ENCODE results near the gene WDR90. TPM values are rescaled to one million over a fixed set of nuclear protein-coding genes. Genes with fewer than 3 reads are reported as not detected.

The WDR90 gene
- polyA plus RNA-seq, 1 donor from 2014 or later, result 0.54 TPM

DNA sequence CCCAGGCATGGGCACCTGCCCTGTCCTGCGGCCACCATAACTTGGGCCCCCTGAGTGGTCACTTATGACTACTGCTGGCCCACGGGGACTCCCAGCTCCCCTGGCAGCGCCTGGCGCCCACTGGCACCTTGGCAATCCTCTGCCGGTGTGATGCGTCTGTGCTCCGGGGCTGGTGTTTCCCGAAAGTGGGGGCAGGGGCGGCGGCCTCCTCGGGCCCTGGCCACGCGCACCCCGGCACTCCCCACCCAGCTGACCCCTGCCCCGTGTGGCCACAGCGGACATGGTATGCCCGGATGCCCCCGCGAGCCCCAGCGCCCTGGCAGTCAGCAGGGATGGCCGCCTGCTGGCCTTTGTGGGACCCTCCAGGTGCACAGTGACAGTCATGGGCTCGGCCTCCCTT is 8.3 kb downstream of the WDR90 start:
- Mint-ChIP-seq H3K9me3 (no peaks in the 10 kb centered on the region), H3K4me3 (no peak overlapping the region)

GRCh38 chr16:658679-659571 is 9.8 kb downstream of the WDR90 start:
- Mint-ChIP-seq H3K36me3 (no peaks in the 10 kb centered on the region), H3K4me1 (peaks cover 0 to 4% (median 0%) of the 10 kb centered on the region in 3 donors), H3K4me3 (no peak overlapping the region), H3K27me3 (no peaks in the 10 kb centered on the region), H3K9me3 (no peaks in the 10 kb centered on the region), H3K27ac (no peak overlapping the region)

More for the DNA sequence above, 8.3 kb downstream of the WDR90 start:
- peaks cover 0 to 4% (median 0%) of the 10 kb centered on the region in 3 donors for H3K4me1 Mint-ChIP-seq
- H3K36me3 Mint-ChIP-seq, result no peaks in the 10 kb centered on the region
- no peaks in the 10 kb centered on the region for H3K27me3 Mint-ChIP-seq
- H3K27ac Mint-ChIP-seq, result peak overlapping the region in 1 of 3 donors; percentile 85

GRCh38 chr16:659618-660017 is 10.5 kb downstream of the WDR90 start:
- Mint-ChIP-seq H3K9me3 (no peaks in the 10 kb centered on the region), H3K27me3 (no peaks in the 10 kb centered on the region), H3K36me3 (no peaks in the 10 kb centered on the region), H3K27ac (no peak overlapping the region), H3K4me1 (peaks cover 0 to 4% (median 0%) of the 10 kb centered on the region in 3 donors), H3K4me3 (no peak overlapping the region)

DNA sequence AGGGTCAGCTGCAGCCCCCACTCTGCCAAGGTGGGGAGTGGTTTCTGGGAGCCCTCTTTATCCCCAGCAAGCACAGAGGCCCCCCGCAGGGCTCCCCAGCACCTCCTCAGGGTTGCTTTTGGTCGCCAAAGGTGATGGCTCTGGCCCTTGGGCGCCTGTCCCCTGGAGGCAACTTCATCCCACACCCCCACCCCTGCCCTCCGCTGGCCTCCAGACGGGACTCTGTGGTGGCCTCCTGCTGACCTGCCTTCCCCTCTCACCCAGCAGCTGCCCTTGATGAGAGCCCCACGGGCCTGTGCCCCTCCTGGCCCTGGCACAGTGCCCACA is 10.9 kb downstream of the WDR90 start:
- Mint-ChIP-seq H3K27ac (no peak overlapping the region), H3K27me3 (no peaks in the 10 kb centered on the region)

GRCh38 chr16:660459-661183 is 11.5 kb downstream of the WDR90 start:
- peak overlapping the region in 2 of 3 donors; percentile 76 to 85 for H3K27ac Mint-ChIP-seq
- H3K9me3 Mint-ChIP-seq, result no peaks in the 10 kb centered on the region
- peaks cover 0 to 4% (median 0%) of the 10 kb centered on the region in 3 donors for H3K4me1 Mint-ChIP-seq
- no peaks in the 10 kb centered on the region for H3K36me3 Mint-ChIP-seq
- H3K4me3 Mint-ChIP-seq, result peak overlapping the region in 1 of 4 donors; percentile 45
- H3K27me3 Mint-ChIP-seq, result no peaks in the 10 kb centered on the region

More for the DNA sequence above, 10.9 kb downstream of the WDR90 start:
- Mint-ChIP-seq H3K36me3 (no peaks in the 10 kb centered on the region), H3K4me1 (peaks cover 0 to 4% (median 0%) of the 10 kb centered on the region in 3 donors), H3K9me3 (no peaks in the 10 kb centered on the region), H3K4me3 (no peak overlapping the region)

DNA sequence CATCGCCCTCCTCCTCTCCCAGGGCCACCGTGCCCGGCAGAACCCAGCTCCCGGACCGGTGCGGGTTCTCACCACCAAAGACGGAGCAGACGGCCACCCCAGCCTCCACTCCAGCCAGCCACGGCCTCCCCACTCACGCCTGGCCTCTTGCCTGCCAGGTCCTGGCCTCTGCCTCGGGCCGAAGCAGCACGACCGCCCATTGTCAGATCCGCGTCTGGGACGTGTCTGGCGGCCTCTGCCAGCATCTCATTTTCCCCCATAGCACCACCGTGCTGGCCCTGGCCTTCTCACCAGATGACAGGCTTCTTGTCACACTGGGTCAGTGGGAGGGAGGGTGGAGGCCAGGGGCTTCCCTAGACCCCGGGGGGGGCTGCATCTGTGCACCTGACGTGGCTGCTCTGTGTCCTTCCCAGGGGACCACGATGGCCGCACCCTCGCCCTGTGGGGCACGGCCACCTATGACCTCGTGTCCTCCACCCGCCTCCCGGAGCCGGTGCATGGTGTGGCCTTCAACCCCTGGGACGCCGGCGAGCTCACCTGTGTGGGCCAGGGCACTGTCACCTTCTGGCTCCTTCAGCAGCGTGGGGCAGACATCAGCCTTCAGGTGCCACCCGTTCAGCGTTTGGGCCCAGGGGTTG is 12.1 kb downstream of the WDR90 start:
- H3K36me3 Mint-ChIP-seq, result no peaks in the 10 kb centered on the region
- peaks cover 0 to 4% (median 0%) of the 10 kb centered on the region in 3 donors for H3K4me1 Mint-ChIP-seq
- H3K4me3 Mint-ChIP-seq, result peak overlapping the region in 1 of 4 donors; percentile 45
- no peaks in the 10 kb centered on the region for H3K9me3 Mint-ChIP-seq
- no peaks in the 10 kb centered on the region for H3K27me3 Mint-ChIP-seq
- H3K27ac Mint-ChIP-seq, result peak overlapping the region in 2 of 3 donors; percentile 31 to 85

- Mint-ChIP-seq H3K27ac (no peak overlapping the region), H3K4me1 (peaks cover 0 to 4% (median 0%) of the 10 kb centered on the region in 3 donors), H3K36me3 (no peaks in the 10 kb centered on the region), H3K9me3 (no peaks in the 10 kb centered on the region), H3K4me3 (no peak overlapping the region), H3K27me3 (no peaks in the 10 kb centered on the region)
Measured at GRCh38 chr16:662095-662494, 12.9 kb downstream of the WDR90 start.

GRCh38 chr16:662597-662996 is 13.4 kb downstream of the WDR90 start:
- H3K4me1 Mint-ChIP-seq, result peaks cover 1 to 6% (median 2%) of the 10 kb centered on the region in 3 donors
- H3K27ac Mint-ChIP-seq, result no peak overlapping the region
- no peaks in the 10 kb centered on the region for H3K36me3 Mint-ChIP-seq
- H3K27me3 Mint-ChIP-seq, result no peaks in the 10 kb centered on the region
- no peak overlapping the region for H3K4me3 Mint-ChIP-seq
- H3K9me3 Mint-ChIP-seq, result no peaks in the 10 kb centered on the region

DNA sequence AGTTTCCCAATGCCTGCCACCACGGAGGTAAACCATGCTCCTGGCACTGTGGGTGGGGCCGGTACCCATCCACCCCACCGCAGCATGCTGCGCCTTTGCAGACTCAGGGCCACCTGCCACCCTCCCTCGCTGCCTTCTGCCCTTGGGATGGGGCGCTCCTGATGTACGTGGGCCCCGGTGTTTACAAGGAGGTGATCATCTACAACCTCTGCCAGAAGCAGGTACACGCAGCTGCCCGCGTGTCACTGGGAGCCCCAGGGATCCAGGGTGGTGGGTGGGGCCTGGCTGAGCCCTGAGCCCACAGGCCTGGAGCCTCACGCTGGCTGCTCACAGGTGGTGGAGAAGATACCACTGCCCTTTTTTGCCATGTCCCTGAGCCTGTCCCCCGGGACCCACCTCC is 17.4 kb downstream of the WDR90 start:
- no peak overlapping the region for H3K4me3 Mint-ChIP-seq
- H3K27me3 Mint-ChIP-seq, result no peaks in the 10 kb centered on the region
- H3K27ac Mint-ChIP-seq, result no peak overlapping the region
- peaks cover 3 to 5% (median 4%) of the 10 kb centered on the region in 3 donors for H3K4me1 Mint-ChIP-seq
- no peaks in the 10 kb centered on the region for H3K36me3 Mint-ChIP-seq
- H3K9me3 Mint-ChIP-seq, result no peaks in the 10 kb centered on the region

- H3K27ac Mint-ChIP-seq, result peak overlapping the region; percentile 86 to 91 (median 91)
- no peaks in the 10 kb centered on the region for H3K36me3 Mint-ChIP-seq
- no peaks in the 10 kb centered on the region for H3K9me3 Mint-ChIP-seq
- H3K27me3 Mint-ChIP-seq, result no peaks in the 10 kb centered on the region
- peak overlapping the region; percentile 71 to 92 (median 79) for H3K4me3 Mint-ChIP-seq
- peaks cover 3 to 5% (median 4%) of the 10 kb centered on the region in 3 donors for H3K4me1 Mint-ChIP-seq
Measured at GRCh38 chr16:667113-667779, 18.1 kb downstream of the WDR90 start.

DNA sequence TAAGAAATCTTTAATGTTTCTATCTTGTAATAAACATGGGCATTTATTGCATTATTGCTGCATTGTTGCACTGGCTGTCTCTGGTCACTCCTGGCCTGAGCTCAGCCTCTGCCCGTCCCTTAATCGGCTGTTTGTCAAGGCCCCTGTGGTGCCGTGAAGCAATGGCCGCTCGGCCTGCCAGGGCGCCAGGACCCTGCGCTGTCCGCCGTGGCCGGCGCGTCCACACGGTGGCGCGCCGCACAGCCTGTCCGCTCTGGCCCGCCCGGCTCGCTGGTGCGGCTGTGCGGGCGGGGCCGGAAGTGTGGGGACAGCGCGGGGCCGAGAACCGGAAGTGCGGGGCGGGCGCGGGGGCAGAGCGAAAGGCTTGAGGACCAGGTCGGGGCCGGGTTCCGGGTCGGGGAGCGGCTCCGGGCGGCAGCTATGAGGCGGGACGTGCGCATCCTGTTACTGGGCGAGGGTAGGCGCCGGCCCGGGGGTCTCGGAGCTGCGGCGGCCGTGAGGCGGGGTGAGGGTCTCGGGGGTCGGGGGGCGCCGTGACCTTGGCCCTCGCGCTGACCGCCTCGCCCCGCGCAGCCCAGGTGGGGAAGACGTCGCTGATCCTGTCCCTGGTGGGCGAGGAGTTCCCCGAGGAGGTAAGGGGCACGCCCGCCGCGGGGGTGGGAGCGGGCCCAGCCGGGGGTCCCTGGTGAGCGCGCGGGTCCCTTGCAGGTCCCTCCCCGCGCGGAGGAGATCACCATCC is 18.8 kb downstream of the WDR90 start, which contains the start of gene RHOT2:
RHOT2 (plus strand) TSS at position 353 of the 739 bp plus-strand sequence; CDS start at position 421, 68 bp downstream.
- Mint-ChIP-seq H3K9me3 (no peaks in the 10 kb centered on the region), H3K4me3 (peak within 1 kb of the TSS; percentile 71 to 92 (median 79)), H3K27me3 (no peaks in the 10 kb centered on the region), H3K36me3 (no peaks in the 10 kb centered on the region), H3K4me1 (peaks cover 3 to 5% (median 4%) of the 10 kb centered on the region in 3 donors), H3K27ac (peak within 1 kb of the TSS; percentile 86 to 91 (median 91))

DNA sequence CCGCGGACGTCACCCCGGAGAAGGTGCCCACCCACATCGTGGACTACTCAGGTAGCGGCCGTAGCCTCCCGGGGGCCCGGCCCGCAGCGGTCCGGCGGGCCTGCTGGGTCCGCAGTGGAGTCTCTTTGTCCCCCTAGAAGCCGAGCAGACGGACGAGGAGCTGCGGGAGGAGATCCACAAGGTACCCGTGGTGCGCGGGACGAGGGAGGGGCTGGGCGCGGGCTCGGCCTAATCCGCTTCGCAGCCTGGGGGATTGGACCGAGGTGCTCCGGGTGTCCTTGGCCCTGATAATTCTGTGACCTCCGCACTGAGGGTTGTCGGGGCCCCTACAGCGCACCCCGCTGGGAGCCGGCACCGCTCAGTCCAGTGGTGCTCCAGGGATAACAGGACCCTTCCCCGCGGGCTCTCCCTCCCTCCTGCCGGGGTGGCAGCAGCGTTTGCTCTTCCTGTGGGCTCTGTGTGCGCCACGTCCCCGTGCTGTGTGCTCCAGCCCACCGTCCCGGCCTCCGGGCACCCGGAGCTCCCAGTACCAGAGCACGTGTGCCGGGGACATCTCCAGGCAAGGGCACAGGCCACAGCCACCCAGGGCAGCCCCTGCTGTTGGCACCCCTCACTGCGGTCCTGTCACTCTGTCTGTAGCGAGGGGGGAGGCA is 19.5 kb downstream of the WDR90 start:
- no peaks in the 10 kb centered on the region for H3K36me3 Mint-ChIP-seq
- peak overlapping the region; percentile 45 to 86 (median 62) for H3K4me3 Mint-ChIP-seq
- H3K9me3 Mint-ChIP-seq, result no peaks in the 10 kb centered on the region
- no peaks in the 10 kb centered on the region for H3K27me3 Mint-ChIP-seq
- H3K4me1 Mint-ChIP-seq, result peaks cover 3 to 5% (median 4%) of the 10 kb centered on the region in 3 donors
- H3K27ac Mint-ChIP-seq, result peak overlapping the region in 1 of 3 donors; percentile 10

DNA sequence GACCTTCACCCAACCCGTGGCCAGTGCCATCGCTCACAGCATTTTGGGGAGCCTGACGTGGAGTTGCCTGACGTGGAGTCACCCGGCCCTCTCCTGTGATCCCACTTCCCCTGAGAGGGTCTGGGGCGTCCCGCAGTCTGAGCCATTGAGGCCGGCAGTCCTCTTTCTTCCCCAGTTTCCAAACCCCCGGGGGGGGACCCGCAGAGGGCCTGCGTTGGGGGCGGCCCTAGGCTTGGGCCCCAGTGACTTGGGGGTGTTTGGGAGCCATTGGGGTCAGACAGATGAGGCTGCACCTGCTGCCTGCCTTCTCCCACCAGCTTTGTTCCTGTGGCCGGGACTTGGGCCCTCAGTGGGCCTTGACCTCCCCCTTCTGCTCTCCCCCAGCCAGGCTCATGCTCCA is 20.5 kb downstream of the WDR90 start:
- Mint-ChIP-seq H3K27me3 (no peaks in the 10 kb centered on the region), H3K36me3 (no peaks in the 10 kb centered on the region), H3K27ac (peak overlapping the region in 1 of 3 donors; percentile 39), H3K9me3 (no peaks in the 10 kb centered on the region), H3K4me3 (peak overlapping the region in 2 of 4 donors; percentile 17 to 58), H3K4me1 (peaks cover 3 to 5% (median 4%) of the 10 kb centered on the region in 3 donors)
